Measurements from ENCODE around the gene PRDM5. TPM values are rescaled to one million over a fixed set of nuclear protein-coding genes. Genes with fewer than 3 reads are reported as not detected.

Gene PRDM5
- total and polyA plus RNA-seq, 2 donors (not counting 1 experiment from before 2014, with no cell fraction given): 8.6 to 19.0 TPM

DNA sequence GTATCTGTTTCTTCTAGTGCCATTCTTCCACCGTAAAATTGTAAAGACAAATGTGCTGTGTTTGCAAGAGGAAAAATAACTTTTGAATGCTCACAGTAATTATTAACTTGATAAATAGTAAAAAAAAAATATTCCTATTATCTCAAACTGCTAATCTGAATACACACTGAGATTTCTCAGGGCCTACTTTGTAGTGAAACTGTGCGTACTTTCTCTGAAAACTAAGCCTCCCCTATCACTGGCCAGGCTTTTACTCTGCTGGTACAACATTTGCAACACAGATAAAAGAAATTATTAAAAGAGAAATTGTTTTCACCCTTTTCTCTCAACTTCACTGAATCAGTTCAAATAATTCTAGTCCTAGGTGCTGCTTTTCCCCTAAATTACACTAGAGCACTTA lies 137.3 kb downstream of the PRDM5 start:
- no peak for TF ChIP-seq EZH2 (IDR thresholded peaks at IDR 0.05; ENCODE audit: low read length, missing control alignments)
- TF ChIP-seq, protein P1, sequence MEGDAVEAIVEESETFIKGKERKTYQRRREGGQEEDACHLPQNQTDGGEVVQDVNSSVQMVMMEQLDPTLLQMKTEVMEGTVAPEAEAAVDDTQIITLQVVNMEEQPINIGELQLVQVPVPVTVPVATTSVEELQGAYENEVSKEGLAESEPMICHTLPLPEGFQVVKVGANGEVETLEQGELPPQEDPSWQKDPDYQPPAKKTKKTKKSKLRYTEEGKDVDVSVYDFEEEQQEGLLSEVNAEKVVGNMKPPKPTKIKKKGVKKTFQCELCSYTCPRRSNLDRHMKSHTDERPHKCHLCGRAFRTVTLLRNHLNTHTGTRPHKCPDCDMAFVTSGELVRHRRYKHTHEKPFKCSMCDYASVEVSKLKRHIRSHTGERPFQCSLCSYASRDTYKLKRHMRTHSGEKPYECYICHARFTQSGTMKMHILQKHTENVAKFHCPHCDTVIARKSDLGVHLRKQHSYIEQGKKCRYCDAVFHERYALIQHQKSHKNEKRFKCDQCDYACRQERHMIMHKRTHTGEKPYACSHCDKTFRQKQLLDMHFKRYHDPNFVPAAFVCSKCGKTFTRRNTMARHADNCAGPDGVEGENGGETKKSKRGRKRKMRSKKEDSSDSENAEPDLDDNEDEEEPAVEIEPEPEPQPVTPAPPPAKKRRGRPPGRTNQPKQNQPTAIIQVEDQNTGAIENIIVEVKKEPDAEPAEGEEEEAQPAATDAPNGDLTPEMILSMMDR (conservative IDR thresholded peaks at IDR 0.05 in 1 of 2, IDR thresholded peaks at IDR 0.05 in 1 of 2; ENCODE audit: low read depth in 1 of 2, low read length in 2 of 2): no peak
- H3K27me3 ChIP-seq (ENCODE audit: control insufficient read depth, insufficient read depth, low read length): no peaks in the 10 kb centered on the region
- H3K4me2 ChIP-seq (ENCODE audit: extremely low read depth, insufficient read depth, low read length): no peak overlapping the region

DNA sequence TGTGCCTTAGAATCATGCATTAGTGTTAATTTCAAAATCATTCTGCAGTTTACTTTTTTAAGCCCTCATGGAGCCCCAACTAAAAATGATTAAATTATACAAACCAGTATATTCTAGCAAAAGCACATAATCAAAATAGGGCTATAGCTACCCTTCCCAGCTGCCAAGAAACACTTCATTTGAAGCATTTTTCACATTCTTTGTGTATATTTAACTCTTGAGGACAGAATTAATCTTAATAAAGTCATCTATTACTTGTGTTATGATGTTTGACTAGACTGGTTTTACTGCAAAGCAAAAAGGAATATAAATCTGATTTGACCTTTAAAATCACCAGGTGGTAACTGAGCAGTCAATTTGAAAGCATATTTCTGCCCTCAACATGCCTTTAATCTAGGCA lies 145.1 kb downstream of the PRDM5 start:
- Histone ChIP-seq H3K4me2 (ENCODE audit: extremely low read depth, insufficient read depth, low read length) (no peak overlapping the region), H3K9ac (ENCODE audit: insufficient read depth, low read length) (no peak overlapping the region), H3K36me3 (ENCODE audit: control insufficient read depth, insufficient read depth, low read length) (no peaks in the 10 kb centered on the region), H3K27ac (ENCODE audit: insufficient read depth, low read length) (no peak overlapping the region), H2AFZ (ENCODE audit: low read length) (no peak overlapping the region), H3K79me2 (ENCODE audit: control insufficient read depth, insufficient read depth, low read length) (no peaks in the 10 kb centered on the region), H3K9me3 (ENCODE audit: control insufficient read depth, insufficient read depth, low read depth, low read length) (no peaks in the 10 kb centered on the region), H3K4me1 (ENCODE audit: control insufficient read depth, extremely low read depth, insufficient read depth, low read length) (no peaks in the 10 kb centered on the region), H3K27me3 (ENCODE audit: control insufficient read depth, insufficient read depth, low read length) (no peaks in the 10 kb centered on the region), H3K4me3 (replicated peaks in 1 of 4; ENCODE audit: control extremely low read depth in 1 of 4, insufficient read depth in 1 of 4, low read depth in 3 of 4, low read length in 4 of 4) (no peak overlapping the region), H4K20me1 (ENCODE audit: control insufficient read depth, extremely low read depth, insufficient read depth, low read length) (no peaks in the 10 kb centered on the region)
- DNase-seq (ENCODE audit: low read depth in 2 of 2): peak in 1 of 2 donors; percentile 4
- TF ChIP-seq, protein P1 (conservative IDR thresholded peaks at IDR 0.05 in 1 of 2, IDR thresholded peaks at IDR 0.05 in 1 of 2; ENCODE audit: low read depth in 1 of 2, low read length in 2 of 2): no peak
- TF ChIP-seq EZH2 (IDR thresholded peaks at IDR 0.05; ENCODE audit: low read length, missing control alignments): no peak

More for the DNA sequence above, 137.3 kb downstream of the PRDM5 start:
- no peaks in the 10 kb centered on the region for H3K9me3 ChIP-seq (ENCODE audit: control insufficient read depth, insufficient read depth, low read depth, low read length)
- no peak overlapping the region for H3K9ac ChIP-seq (ENCODE audit: insufficient read depth, low read length)
- no peaks in the 10 kb centered on the region for H3K79me2 ChIP-seq (ENCODE audit: control insufficient read depth, insufficient read depth, low read length)
- H3K36me3 ChIP-seq (ENCODE audit: control insufficient read depth, insufficient read depth, low read length): no peaks in the 10 kb centered on the region
- H2AFZ ChIP-seq (ENCODE audit: low read length): no peak overlapping the region
- H3K4me1 ChIP-seq (ENCODE audit: control insufficient read depth, extremely low read depth, insufficient read depth, low read length): no peaks in the 10 kb centered on the region
- no peaks in the 10 kb centered on the region for H4K20me1 ChIP-seq (ENCODE audit: control insufficient read depth, extremely low read depth, insufficient read depth, low read length)
- no peak for DNase-seq (ENCODE audit: low read depth in 2 of 2)
- H3K27ac ChIP-seq (ENCODE audit: insufficient read depth, low read length): no peak overlapping the region
- H3K4me3 ChIP-seq (replicated peaks in 1 of 4; ENCODE audit: control extremely low read depth in 1 of 4, insufficient read depth in 1 of 4, low read depth in 3 of 4, low read length in 4 of 4): no peak overlapping the region

DNA sequence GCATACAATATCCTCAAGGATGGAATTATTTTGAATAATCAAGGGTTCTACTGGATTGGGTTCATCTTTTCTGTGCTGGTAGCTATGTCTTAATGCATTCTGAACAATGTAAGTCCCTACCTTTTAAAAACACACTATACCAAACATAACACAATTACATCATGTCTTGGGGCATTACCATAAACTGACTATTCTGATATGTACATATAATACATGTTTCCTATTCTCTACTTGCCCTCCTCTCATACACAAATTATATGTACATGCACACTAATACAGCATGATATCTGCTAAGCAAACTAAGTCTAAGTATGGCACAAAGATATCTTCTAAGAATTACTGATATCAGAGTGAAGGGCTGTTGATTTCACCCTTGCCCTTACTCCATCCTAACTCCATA lies 147.1 kb downstream of the PRDM5 start:
- no peaks in the 10 kb centered on the region for H3K27me3 ChIP-seq (ENCODE audit: control insufficient read depth, insufficient read depth, low read length)
- H3K4me1 ChIP-seq (ENCODE audit: control insufficient read depth, extremely low read depth, insufficient read depth, low read length): no peaks in the 10 kb centered on the region
- no peak for TF ChIP-seq EZH2 (IDR thresholded peaks at IDR 0.05; ENCODE audit: low read length, missing control alignments)
- H3K4me2 ChIP-seq (ENCODE audit: extremely low read depth, insufficient read depth, low read length): no peak overlapping the region
- no peak overlapping the region for H3K4me3 ChIP-seq (replicated peaks in 1 of 4; ENCODE audit: control extremely low read depth in 1 of 4, insufficient read depth in 1 of 4, low read depth in 3 of 4, low read length in 4 of 4)
- H3K9ac ChIP-seq (ENCODE audit: insufficient read depth, low read length): no peak overlapping the region
- no peak overlapping the region for H2AFZ ChIP-seq (ENCODE audit: low read length)
- no peak overlapping the region for H3K27ac ChIP-seq (ENCODE audit: insufficient read depth, low read length)
- no peaks in the 10 kb centered on the region for H3K9me3 ChIP-seq (ENCODE audit: control insufficient read depth, insufficient read depth, low read depth, low read length)
- no peaks in the 10 kb centered on the region for H3K36me3 ChIP-seq (ENCODE audit: control insufficient read depth, insufficient read depth, low read length)
- DNase-seq (ENCODE audit: low read depth in 2 of 2): no peak
- no peaks in the 10 kb centered on the region for H4K20me1 ChIP-seq (ENCODE audit: control insufficient read depth, extremely low read depth, insufficient read depth, low read length)
- H3K79me2 ChIP-seq (ENCODE audit: control insufficient read depth, insufficient read depth, low read length): no peaks in the 10 kb centered on the region

Data from fibroblast of lung (primary cell).